Superior temporal gyrus (tissue), 1 donor: Measurements from ENCODE around the gene RALY.
A peak's percentile ranks its signal among the peaks of the same experiment; 100 is the strongest.

Source experiments
- DNase-seq: peaks from one replicate; pipeline ENCODE4 v3.0.0-alpha.2; 2016; ENCODE audit errors: extremely low spot score

The RALY gene

GRCh38 chr20:33993576-33994221, at the start of gene RALY:
TSS of gene RALY (plus strand) at chr20:33993911. CDS start at chr20:34072075, 78,164 bp downstream.
- DNase-seq = no peak

GRCh38 chr20:33944914-33945313, 48.8 kb upstream of the RALY start:
- no peak for DNase-seq

GRCh38 chr20:33945391-33946081, 48.2 kb upstream of the RALY start:
- peak; percentile 95 for DNase-seq

GRCh38 chr20:33947709-33948295, 45.9 kb upstream of the RALY start:
- DNase-seq = no peak

- DNase-seq = no peak
These were observed 45.2 kb upstream of the RALY start for GRCh38 chr20:33948480-33948879.

GRCh38 chr20:33951171-33951570, 42.5 kb upstream of the RALY start:
- no peak for DNase-seq

- no peak for DNase-seq
These were observed 39.2 kb upstream of the RALY start for GRCh38 chr20:33954504-33954903.

GRCh38 chr20:33963751-33964150, 30.0 kb upstream of the RALY start:
- no peak for DNase-seq

- DNase-seq = no peak
These were observed 29.3 kb upstream of the RALY start for GRCh38 chr20:33964441-33964840.

GRCh38 chr20:33967126-33967525, 26.6 kb upstream of the RALY start:
- no peak for DNase-seq

- DNase-seq = no peak
These were observed 24.1 kb upstream of the RALY start for GRCh38 chr20:33969563-33969962.

GRCh38 chr20:33970229-33970628, 23.5 kb upstream of the RALY start:
- no peak for DNase-seq

GRCh38 chr20:33971147-33971975, 22.4 kb upstream of the RALY start:
- no peak for DNase-seq

GRCh38 chr20:33976959-33977358, 16.8 kb upstream of the RALY start:
- no peak for DNase-seq

- DNase-seq = no peak
These were observed 16.2 kb upstream of the RALY start for GRCh38 chr20:33977535-33977934.

- no peak for DNase-seq
These were observed 14.6 kb upstream of the RALY start for GRCh38 chr20:33979094-33979493.

GRCh38 chr20:33981347-33981746, 12.4 kb upstream of the RALY start:
- DNase-seq = no peak

GRCh38 chr20:33981964-33982363, 11.7 kb upstream of the RALY start:
- DNase-seq = no peak

- no peak for DNase-seq
These were observed 10.3 kb upstream of the RALY start for GRCh38 chr20:33983371-33983770.

GRCh38 chr20:33984182-33984719, 9.5 kb upstream of the RALY start:
- no peak for DNase-seq

GRCh38 chr20:33985280-33985679, 8.4 kb upstream of the RALY start:
- DNase-seq = no peak

- DNase-seq = no peak
These were observed 7.9 kb upstream of the RALY start for GRCh38 chr20:33985830-33986229.
